Breast epithelium (tissue), 3 donors: ENCODE results near the gene LSM14B.

Source experiments
- POLR2A ChIP-seq: fragments of 450-650 bp; IDR thresholded peaks from one replicate; pipeline ENCODE4 v1.6.1; 2016; ENCODE audit warnings: antibody characterized with exemption, mild to moderate bottlenecking, moderate library complexity
- POLR2AphosphoS5 ChIP-seq, 3 donors: sonication (generic); formaldehyde crosslinking; IDR thresholded peaks; one replicate each; pipeline ENCODE4 v1.6.1; 2017; ENCODE audit warnings: antibody characterized with exemption in 3 of 3
- TF ChIP-seq, protein P1 (sequence below), 3 donors: fragments of 450-650 bp; IDR thresholded peaks; one replicate each; pipeline ENCODE4 v1.5.1; 2016 to 2017; ENCODE audit warnings: antibody characterized with exemption in 3 of 3, mild to moderate bottlenecking in 3 of 3, moderate library complexity in 3 of 3

GRCh38 chr20:62087227-62087626 is 35.0 kb upstream of the LSM14B start:
- TF ChIP-seq, protein P1, sequence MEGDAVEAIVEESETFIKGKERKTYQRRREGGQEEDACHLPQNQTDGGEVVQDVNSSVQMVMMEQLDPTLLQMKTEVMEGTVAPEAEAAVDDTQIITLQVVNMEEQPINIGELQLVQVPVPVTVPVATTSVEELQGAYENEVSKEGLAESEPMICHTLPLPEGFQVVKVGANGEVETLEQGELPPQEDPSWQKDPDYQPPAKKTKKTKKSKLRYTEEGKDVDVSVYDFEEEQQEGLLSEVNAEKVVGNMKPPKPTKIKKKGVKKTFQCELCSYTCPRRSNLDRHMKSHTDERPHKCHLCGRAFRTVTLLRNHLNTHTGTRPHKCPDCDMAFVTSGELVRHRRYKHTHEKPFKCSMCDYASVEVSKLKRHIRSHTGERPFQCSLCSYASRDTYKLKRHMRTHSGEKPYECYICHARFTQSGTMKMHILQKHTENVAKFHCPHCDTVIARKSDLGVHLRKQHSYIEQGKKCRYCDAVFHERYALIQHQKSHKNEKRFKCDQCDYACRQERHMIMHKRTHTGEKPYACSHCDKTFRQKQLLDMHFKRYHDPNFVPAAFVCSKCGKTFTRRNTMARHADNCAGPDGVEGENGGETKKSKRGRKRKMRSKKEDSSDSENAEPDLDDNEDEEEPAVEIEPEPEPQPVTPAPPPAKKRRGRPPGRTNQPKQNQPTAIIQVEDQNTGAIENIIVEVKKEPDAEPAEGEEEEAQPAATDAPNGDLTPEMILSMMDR (IDR thresholded peaks at IDR 0.05): no peak
- TF ChIP-seq POLR2AphosphoS5 (IDR thresholded peaks at IDR 0.05): no peak
- TF ChIP-seq POLR2A: no peak
